H1 (cell line): ENCODE results near the gene ESYT1. TPM values are rescaled to one million over a fixed set of nuclear protein-coding genes. Genes with fewer than 3 reads are reported as not detected.

Experiments
- CTCF ChIA-PET: fragments of 300-600 bp; sonication (Branson Sonifier 250); formaldehyde crosslinking; loops from one replicate; lab custom pipeline; 2021; ENCODE audit not compliant: partially characterized antibody; lab: Charles Lee
- POLR2A ChIA-PET: fragments of 300-600 bp; sonication (Branson Sonifier 250); formaldehyde crosslinking; loops from one replicate; lab custom pipeline; 2021; ENCODE audit warnings: inconsistent platforms; ENCODE audit not compliant: partially characterized antibody; lab: Charles Lee
- DNase-seq, 2 experiments: peaks; one replicate each; pipeline versions ENCODE4 v3.0.0 to v3.0.0-alpha.2; 2010 to 2022; ENCODE audit warnings: low spot score in 2 of 2, low read depth in 1 of 2, mixed read lengths in 1 of 2
- FAIRE-seq: peaks from 2 replicates; lab custom pipeline; 2011; peaks lifted over from hg19 to GRCh38; lab: Jason Lieb, UNC
- H2AFZ ChIP-seq: 2 replicates; pipeline ENCODE4 v1.8.1; 2012; ENCODE audit warnings: low read length, inconsistent platforms
- H2AK5ac ChIP-seq: 2 replicates; pipeline ENCODE4 v1.6.1; 2013; ENCODE audit warnings: low read depth, low read length
- H2BK120ac ChIP-seq: replicated peaks from 2 replicates; pipeline ENCODE3; 2013; ENCODE audit warnings: low read depth, low read length, inconsistent platforms
- H2BK12ac ChIP-seq: 2 replicates; pipeline ENCODE4 v1.6.1; 2013; ENCODE audit warnings: low read depth, low read length
- H2BK15ac ChIP-seq: 2 replicates; pipeline ENCODE4 v1.6.1; 2013; ENCODE audit warnings: low read length
- H2BK20ac ChIP-seq: 2 replicates; pipeline ENCODE4 v1.6.1; 2013; ENCODE audit warnings: low read length
- H2BK5ac ChIP-seq: 2 replicates; pipeline ENCODE4 v1.6.1; 2013; ENCODE audit warnings: low read depth, low read length
- H3K14ac ChIP-seq: 2 replicates; pipeline ENCODE4 v1.6.1; 2013; ENCODE audit warnings: inconsistent platforms; ENCODE audit not compliant: insufficient read length
- H3K18ac ChIP-seq: 2 replicates; pipeline ENCODE4 v1.6.1; 2013; ENCODE audit warnings: low read length; ENCODE audit errors: extremely low read depth
- H3K23ac ChIP-seq: 2 replicates; pipeline ENCODE4 v1.6.1; 2013; ENCODE audit warnings: inconsistent platforms; ENCODE audit not compliant: insufficient read length
- H3K23me2 ChIP-seq: 2 replicates; pipeline ENCODE4 v1.6.1; 2013; ENCODE audit warnings: low read depth, low read length
- H3K27ac ChIP-seq: 2 replicates; pipeline ENCODE4 v1.6.1; 2011; ENCODE audit warnings: low read depth, low read length, inconsistent platforms
- H3K27me3 ChIP-seq, 4 experiments: replicated peaks in 1 of 4; 1 replicate in 1 of 4; 2 replicates in 3 of 4; pipeline versions ENCODE4 v1.6.1 to v1.8.1; 2011 to 2013; ENCODE audit warnings: low read length in 3 of 4, mild to moderate bottlenecking in 3 of 4, inconsistent platforms in 2 of 4, mixed read lengths in 2 of 4, moderate library complexity in 1 of 4; ENCODE audit not compliant: control insufficient read depth in 3 of 4, insufficient read depth in 3 of 4; ENCODE audit errors: extremely low read depth in 1 of 4
- H3K36me3 ChIP-seq, 4 experiments: 2 replicates each; pipeline versions ENCODE4 v1.6.1 to v1.8.1; 2011 to 2013; ENCODE audit warnings: mild to moderate bottlenecking in 4 of 4, low read length in 3 of 4, moderate library complexity in 2 of 4, control low read depth in 1 of 4, inconsistent platforms in 1 of 4; ENCODE audit not compliant: insufficient read depth in 4 of 4, control insufficient read depth in 2 of 4
- H3K4ac ChIP-seq: replicated peaks from 2 replicates; pipeline ENCODE3; 2013; ENCODE audit warnings: low read length, low read depth, mixed read lengths, inconsistent platforms; ENCODE audit not compliant: insufficient read length
- H3K4me1 ChIP-seq, 4 experiments: replicated peaks in 1 of 4; 1 replicate in 1 of 4; 2 replicates in 3 of 4; pipeline versions ENCODE4 v1.6.1 to v1.8.1; 2011 to 2013; ENCODE audit warnings: low read length in 3 of 4, inconsistent platforms in 2 of 4, mixed read lengths in 1 of 4; ENCODE audit not compliant: insufficient read depth in 4 of 4, control insufficient read depth in 3 of 4
- H3K4me2 ChIP-seq, 2 experiments: 2 replicates each; pipeline versions ENCODE4 v1.6.1 to v1.8.1; 2011 to 2013; ENCODE audit warnings: low read depth in 2 of 2, low read length in 2 of 2, control low read depth in 1 of 2, inconsistent platforms in 1 of 2, mild to moderate bottlenecking in 1 of 2; ENCODE audit not compliant: insufficient read depth in 1 of 2
- H3K4me3 ChIP-seq, 4 experiments: fragments of 200-600, 300-600 bp in 1 of 4; sonication (generic), shearing (Covaris generic), sonication (Bioruptor Twin) in 1 of 4; 2 replicates each; pipeline versions ENCODE4 v1.5.1 to v1.8.1; 2011 to 2016; ENCODE audit warnings: low read length in 4 of 4, low read depth in 3 of 4, control low read depth in 2 of 4, inconsistent platforms in 2 of 4, mild to moderate bottlenecking in 2 of 4, mixed read lengths in 1 of 4, moderate library complexity in 1 of 4; ENCODE audit not compliant: insufficient read depth in 2 of 4; ENCODE audit errors: extremely low read depth in 1 of 4
- H3K56ac ChIP-seq: replicated peaks from 2 replicates; pipeline ENCODE3; 2013; ENCODE audit warnings: low read depth, mild to moderate bottlenecking, mixed read lengths, low read length, inconsistent platforms; ENCODE audit not compliant: insufficient read length
- H3K79me1 ChIP-seq: 2 replicates; pipeline ENCODE4 v1.6.1; 2013; ENCODE audit warnings: low read depth, low read length, control low read depth
- H3K79me2 ChIP-seq, 2 experiments: 2 replicates each; pipeline versions ENCODE4 v1.6.1 to v1.8.1; 2012 to 2013; ENCODE audit warnings: low read length in 2 of 2, mild to moderate bottlenecking in 2 of 2, inconsistent platforms in 1 of 2; ENCODE audit not compliant: insufficient read depth in 2 of 2, control insufficient read depth in 1 of 2
- H3K9ac ChIP-seq, 4 experiments: replicated peaks in 1 of 4; 1 replicate in 1 of 4; 2 replicates in 3 of 4; pipeline versions ENCODE4 v1.6.1 to v1.8.1; 2011 to 2013; ENCODE audit warnings: low read depth in 3 of 4, low read length in 3 of 4, control low read depth in 2 of 4, mild to moderate bottlenecking in 2 of 4, moderate library complexity in 2 of 4, inconsistent platforms in 1 of 4; ENCODE audit errors: extremely low read depth in 1 of 4
- H3K9me3 ChIP-seq, 2 experiments: 2 replicates each; pipeline versions ENCODE4 v1.6.1 to v1.8.1; 2012 to 2013; ENCODE audit warnings: mild to moderate bottlenecking in 2 of 2, moderate library complexity in 2 of 2, control low read depth in 1 of 2, inconsistent platforms in 1 of 2, low read depth in 1 of 2, low read length in 1 of 2, mixed read lengths in 1 of 2; ENCODE audit not compliant: insufficient read depth in 2 of 2
- H4K20me1 ChIP-seq, 2 experiments: replicated peaks in 1 of 2; 2 replicates each; pipeline versions ENCODE3 to v1.8.1; 2011 to 2013; ENCODE audit warnings: inconsistent platforms in 2 of 2, low read length in 2 of 2, mild to moderate bottlenecking in 1 of 2; ENCODE audit not compliant: insufficient read depth in 2 of 2, control insufficient read depth in 1 of 2
- H4K5ac ChIP-seq: 2 replicates; pipeline ENCODE4 v1.6.1; 2013; ENCODE audit warnings: low read length, low read depth, mixed read lengths, inconsistent platforms; ENCODE audit not compliant: insufficient read length
- H4K8ac ChIP-seq: 2 replicates; pipeline ENCODE4 v1.8.0; 2013; ENCODE audit warnings: mild to moderate bottlenecking, moderate library complexity, low read length, inconsistent platforms; ENCODE audit not compliant: insufficient read depth; ENCODE audit errors: extremely low read depth
- H4K91ac ChIP-seq: replicated peaks from 2 replicates; pipeline ENCODE3; 2013; ENCODE audit warnings: low read length, mixed read lengths, inconsistent platforms; ENCODE audit not compliant: insufficient read length
- ATF2 ChIP-seq: IDR thresholded peaks from 2 replicates; pipeline ENCODE4 v1.6.1; 2012; ENCODE audit warnings: low read length, inconsistent platforms
- BACH1 ChIP-seq: IDR thresholded peaks from 2 replicates; pipeline ENCODE4 v1.6.1; 2012; ENCODE audit warnings: low read length, improper control_type of control experiment
- HDAC6 ChIP-seq: IDR thresholded peaks from one replicate; pipeline ENCODE4 v1.7.1; 2012; ENCODE audit warnings: low read depth, mild to moderate bottlenecking, inconsistent platforms, low read length, moderate library complexity
- NANOG ChIP-seq: IDR thresholded peaks from 2 replicates; pipeline ENCODE4 v1.6.1; 2011; ENCODE audit warnings: low read length, low read depth, mild to moderate bottlenecking, inconsistent platforms; ENCODE audit not compliant: insufficient read depth, poor library complexity, severe bottlenecking
- SIRT6 ChIP-seq: IDR thresholded peaks from one replicate; pipeline ENCODE4 v1.7.1; 2012; ENCODE audit warnings: low read length, inconsistent platforms
- TAF1 ChIP-seq: IDR thresholded peaks from 2 replicates; pipeline ENCODE4 v1.6.1; 2011; ENCODE audit warnings: mild to moderate bottlenecking, low read depth, low read length
- TAF7 ChIP-seq: optimal IDR thresholded peaks from 2 replicates; pipeline ENCODE3; 2011; ENCODE audit warnings: low read depth, mild to moderate bottlenecking, inconsistent platforms, low read length, moderate library complexity, borderline replicate concordance
- TBP ChIP-seq: IDR thresholded peaks from 2 replicates; pipeline ENCODE4 v1.6.1; 2011; ENCODE audit warnings: low read depth, low read length, improper control_type of control experiment
- WGBS, 2 experiments: shearing (Covaris generic) in 1 of 2; methylation state at CpG; one replicate each; pipeline versions ENCODE4 v1.1.6 to v1.1.7; 2013 to 2015; ENCODE audit warnings: low lambda C conversion rate in 2 of 2, mixed read lengths in 2 of 2, inconsistent platforms in 1 of 2, low coverage in 1 of 2, missing lambda C conversion rate in 1 of 2; ENCODE audit not compliant: insufficient replicate concordance in 2 of 2, insufficient coverage in 1 of 2, insufficient read length in 1 of 2; ENCODE audit errors: extremely low coverage in 1 of 2, missing lambda C conversion rate in 1 of 2; 5-methylcytosine and 5-hydroxymethylcytosine counted together
- polyA plus RNA-seq, 7 experiments: library from polyadenylated mRNA; depleted of rRNA in 3 of 7; stranded (reverse) in 5 of 7; unstranded in 2 of 7; fragments of >200 nt in 5 of 7; fragments of 200-250 nt in 2 of 7; gene quantifications; 1 replicate in 5 of 7; 2 replicates in 1 of 7; 4 replicates in 1 of 7; pipeline versions ENCODE4 v1.2.1 to v1.2.3, GENCODE V29; 2011 to 2013; ENCODE audit warnings: missing spikeins in 2 of 7, mixed read lengths in 2 of 7
- total RNA-seq: library from RNA; stranded (reverse); fragmentation: NEBNext Ultra II Directional; extraction: Animal tissue kit (Norgen Biotek cat#: 25700); gene quantifications from 2 replicates; pipeline ENCODE4 v1.2.1, GENCODE V29; 2021

The ESYT1 gene
- total and polyA plus RNA-seq, 2 of the 8 experiments (the other 6 are each of a cell fraction or from before 2014, with no cell fraction given), result 86.9 to 165 TPM

- peak within 1 kb of the TSS; percentile 97 for H2BK5ac ChIP-seq
- peaks cover 3% of the 10 kb centered on the region; the same call in 1 of the 2 replicates for H3K79me1 ChIP-seq
- peak within 1 kb of the TSS; percentile 46 for H3K4ac ChIP-seq
- H3K23ac ChIP-seq, result no peak within 1 kb of the TSS
- peak within 1 kb of the TSS; percentile 82 to 95 (median 90) for H3K4me3 ChIP-seq
- no peak within 1 kb of the TSS for H2BK20ac ChIP-seq
- H4K8ac ChIP-seq, result peak within 1 kb of the TSS; percentile 98
- H4K20me1 ChIP-seq, result peaks cover 0 to 4% of the 10 kb centered on the region in 2 experiments
- no peak within 1 kb of the TSS for H2BK15ac ChIP-seq
- CTCF ChIA-PET, result interaction anchor here (0.6 to 6.2 kb wide), 36 partner anchors 8 to 447 kb away, joined by 3 to 111 read pairs (median 5); partner anchors contain the start of genes ANKRD52, ESYT1, MYL6 and PA2G4
- no peaks in the 10 kb centered on the region for H3K27me3 ChIP-seq
- H3K79me2 ChIP-seq, result peaks cover 14 to 31% of the 10 kb centered on the region in 2 experiments
- no peak within 1 kb of the TSS for H2AK5ac ChIP-seq
- no peaks in the 10 kb centered on the region for H3K9me3 ChIP-seq
- peak within 1 kb of the TSS; percentile 29; the same call in 1 of the 2 replicates for H2BK12ac ChIP-seq
- H3K23me2 ChIP-seq, result peaks cover 11% of the 10 kb centered on the region
- H4K91ac ChIP-seq, result peak within 1 kb of the TSS; percentile 92
- peak within 1 kb of the TSS; percentile 81 for H3K27ac ChIP-seq
- peak within 1 kb of the TSS; percentile 79; the same call in 1 of the 2 replicates for H2AFZ ChIP-seq
- peak; percentile 75 to 92 for DNase-seq
- H3K9ac ChIP-seq, result peak within 1 kb of the TSS; percentile 85 to 92 (median 90)
- no peak for FAIRE-seq
- POLR2A ChIA-PET, result interaction anchor here (0.8 to 26.3 kb wide), 21 partner anchors 10 to 447 kb away, joined by 3 to 656 read pairs (median 9); partner anchors contain the start of genes ANKRD52, CNPY2, COQ10A and ERBB3
- peak within 1 kb of the TSS; percentile 91 for H3K18ac ChIP-seq
- peaks cover 2 to 8% (median 4%) of the 10 kb centered on the region in 4 experiments; a peak in 3 of 7 replicates for H3K4me1 ChIP-seq
- peak within 1 kb of the TSS; percentile 6 for H3K14ac ChIP-seq
- 1% methylated on average over 25 of the region's 93 CpGs; no CpG with 5 or more reads in 1 of the 2 experiments for WGBS, 2 experiments
- peak within 1 kb of the TSS; percentile 80 for H3K56ac ChIP-seq
- H2BK120ac ChIP-seq, result no peak within 1 kb of the TSS
- peaks cover 14 to 24% (median 19%) of the 10 kb centered on the region in 4 experiments for H3K36me3 ChIP-seq
- H3K4me2 ChIP-seq, result peak within 1 kb of the TSS; percentile 81 to 96
- peak within 1 kb of the TSS; percentile 96 for H4K5ac ChIP-seq
- no peak for TF ChIP-seq NANOG
- TF ChIP-seq TBP, result peak; percentile 37; the same call in 1 of the 2 replicates
- no peak for TF ChIP-seq ATF2
- TF ChIP-seq TAF1, result peak; percentile 55
- TF ChIP-seq BACH1, result no peak
- TF ChIP-seq SIRT6, result no peak
- TF ChIP-seq TAF7, result peak; percentile 21
- no peak for TF ChIP-seq HDAC6
Observed at GRCh38 chr12:56189099-56189917, 61.2 kb downstream of the ESYT1 start, which contains the start of gene SMARCC2. TSS of gene SMARCC2 (minus strand) at chr12:56189483. CDS start at chr12:56189461, 22 bp downstream.
